Lower lobe of right lung (tissue), 2 donors: Measurements from ENCODE around the gene CS. TPM values are rescaled to one million over a fixed set of nuclear protein-coding genes. Genes with fewer than 3 reads are reported as not detected.
"Not testable (repeated sequence)": the region's sequence is repeated elsewhere in the genome, so short reads cannot be mapped to it uniquely, and the experiment has no call there.

Experiments
- ATAC-seq, 2 donors: fragments of 200-7000 bp; cut with Tn5 transposase; one replicate each; pipeline ENCODE4 v1.9.1; 2020 to 2022; ENCODE audit warnings: mild to moderate bottlenecking in 2 of 2, moderate library complexity in 2 of 2
- DNase-seq: peaks from one replicate; pipeline ENCODE4 v3.0.0-alpha.2; 2020
- H3K27ac ChIP-seq: fragments of 200-600 bp; one replicate; pipeline ENCODE4 v1.8.0; 2022
- H3K27me3 ChIP-seq: fragments of 200-600 bp; one replicate; pipeline ENCODE4 v1.8.0; 2022; ENCODE audit warnings: low read depth
- H3K36me3 ChIP-seq: fragments of 200-600 bp; one replicate; pipeline ENCODE4 v1.8.0; 2022; ENCODE audit warnings: mild to moderate bottlenecking
- H3K4me1 ChIP-seq: fragments of 200-600 bp; one replicate; pipeline ENCODE4 v1.8.0; 2022
- H3K4me3 ChIP-seq: fragments of 200-600 bp; one replicate; pipeline ENCODE4 v1.8.0; 2022; ENCODE audit warnings: mild to moderate bottlenecking
- H3K9me3 ChIP-seq: fragments of 200-600 bp; one replicate; pipeline ENCODE4 v1.8.0; 2022
- intact Hi-C: fragments of 100-400 bp; cut with DNase I; formaldehyde crosslinking; loops from one replicate; pipeline ENCODE4 v1.11.0; 2022
- total RNA-seq: library from RNA; stranded (reverse); fragmentation: NEBNext Ultra II Directional; extraction: Animal tissue kit (Norgen Biotek cat#: 25700); gene quantifications from one replicate; pipeline ENCODE4 v1.2.1, GENCODE V29; 2021
- TF ChIP-seq, protein P1 (sequence below): fragments of 200-600 bp; IDR thresholded peaks from one replicate; pipeline ENCODE4 v1.8.0; 2022; ENCODE audit warnings: antibody characterized with exemption, mild to moderate bottlenecking
- donor health status: DM: no; HTN: yes; CAD: no; lungs with severe emphysema.

The CS gene
- total RNA-seq, 1 donor from 2014 or later: 175 TPM

- no peaks in the 10 kb centered on the region for H3K9me3 ChIP-seq
- peaks cover 24% of the 10 kb centered on the region for H3K4me1 ChIP-seq
- no peaks in the 10 kb centered on the region for H3K27me3 ChIP-seq
- peaks cover 28% of the 10 kb centered on the region for H3K36me3 ChIP-seq
- intact Hi-C loops: no loop called here
- no peak for ATAC-seq
- no peak for DNase-seq
- H3K27ac ChIP-seq: peak overlapping the region; percentile 59
- no peak overlapping the region for H3K4me3 ChIP-seq
- TF ChIP-seq, protein P1, sequence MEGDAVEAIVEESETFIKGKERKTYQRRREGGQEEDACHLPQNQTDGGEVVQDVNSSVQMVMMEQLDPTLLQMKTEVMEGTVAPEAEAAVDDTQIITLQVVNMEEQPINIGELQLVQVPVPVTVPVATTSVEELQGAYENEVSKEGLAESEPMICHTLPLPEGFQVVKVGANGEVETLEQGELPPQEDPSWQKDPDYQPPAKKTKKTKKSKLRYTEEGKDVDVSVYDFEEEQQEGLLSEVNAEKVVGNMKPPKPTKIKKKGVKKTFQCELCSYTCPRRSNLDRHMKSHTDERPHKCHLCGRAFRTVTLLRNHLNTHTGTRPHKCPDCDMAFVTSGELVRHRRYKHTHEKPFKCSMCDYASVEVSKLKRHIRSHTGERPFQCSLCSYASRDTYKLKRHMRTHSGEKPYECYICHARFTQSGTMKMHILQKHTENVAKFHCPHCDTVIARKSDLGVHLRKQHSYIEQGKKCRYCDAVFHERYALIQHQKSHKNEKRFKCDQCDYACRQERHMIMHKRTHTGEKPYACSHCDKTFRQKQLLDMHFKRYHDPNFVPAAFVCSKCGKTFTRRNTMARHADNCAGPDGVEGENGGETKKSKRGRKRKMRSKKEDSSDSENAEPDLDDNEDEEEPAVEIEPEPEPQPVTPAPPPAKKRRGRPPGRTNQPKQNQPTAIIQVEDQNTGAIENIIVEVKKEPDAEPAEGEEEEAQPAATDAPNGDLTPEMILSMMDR: no peak
Measured at GRCh38 chr12:56339158-56339422, 39.0 kb upstream of the CS start.

GRCh38 chr12:56338308-56339157, 38.4 kb upstream of the CS start, which contains the start of gene IL23A:
Gene IL23A, plus strand, starts transcription at chr12:56338884. Its CDS starts 161 bp downstream, at chr12:56339045.
- peaks cover 22% of the 10 kb centered on the region for H3K36me3 ChIP-seq
- H3K27ac ChIP-seq: peak within 1 kb of the TSS; percentile 59
- intact Hi-C loops: no loop called here
- no peak within 1 kb of the TSS for H3K4me3 ChIP-seq
- no peaks in the 10 kb centered on the region for H3K27me3 ChIP-seq
- TF ChIP-seq, protein P1: no peak
- no peak for ATAC-seq
- DNase-seq: no peak
- peaks cover 24% of the 10 kb centered on the region for H3K4me1 ChIP-seq
- no peaks in the 10 kb centered on the region for H3K9me3 ChIP-seq

- intact Hi-C loops: no loop called here
- H3K27ac ChIP-seq: no peak overlapping the region
Measured at GRCh38 chr12:56337753-56338251, 37.7 kb upstream of the CS start.

DNA sequence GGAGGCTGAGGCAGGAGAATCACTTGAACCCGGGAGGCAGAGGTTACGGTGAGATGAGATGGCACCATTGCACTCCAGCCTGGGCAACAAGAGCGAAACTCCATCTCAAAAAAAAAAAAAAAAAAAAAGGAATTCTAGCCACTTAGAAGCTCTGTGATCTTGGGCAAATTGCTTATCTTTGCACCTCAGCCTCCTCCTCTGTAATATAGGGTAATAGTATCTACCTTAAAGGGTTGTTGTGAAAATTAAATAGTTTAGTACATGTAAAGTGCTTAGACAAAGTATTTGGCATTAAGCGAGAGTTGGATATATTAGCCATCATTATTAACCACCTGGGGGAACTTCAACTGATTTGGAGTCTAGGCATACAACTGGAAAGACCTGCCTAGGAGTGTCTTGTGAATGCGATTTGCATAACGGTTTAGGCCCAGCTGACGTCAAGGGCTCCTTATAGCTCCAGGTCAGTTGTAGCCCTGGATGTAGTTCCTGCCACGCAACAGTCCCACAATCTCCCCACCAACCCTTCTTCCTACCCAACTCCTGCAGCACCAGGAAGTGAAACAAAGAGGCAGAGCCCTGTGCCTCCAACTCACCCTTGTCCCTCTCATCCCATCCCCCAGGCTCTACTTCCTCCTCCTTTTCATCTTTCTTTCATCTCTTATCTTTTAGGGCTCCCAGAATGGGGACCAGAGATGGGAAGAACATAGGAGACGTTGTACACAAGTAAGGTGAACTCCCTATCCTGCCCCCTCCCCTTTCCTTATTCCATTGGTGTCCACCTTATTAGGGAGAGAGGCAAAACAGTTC, 36.4 kb upstream of the CS start:
- TF ChIP-seq, protein P1: no peak
- H3K36me3 ChIP-seq: peaks cover 3% of the 10 kb centered on the region
- intact Hi-C loops: no loop called here
- ATAC-seq: peak in 1 of 2 donors; percentile 19
- peak; percentile 58 for DNase-seq
- H3K27ac ChIP-seq: no peak overlapping the region
- no peaks in the 10 kb centered on the region for H3K9me3 ChIP-seq
- H3K4me3 ChIP-seq: no peak overlapping the region
- peaks cover 36% of the 10 kb centered on the region for H3K4me1 ChIP-seq
- H3K27me3 ChIP-seq: no peaks in the 10 kb centered on the region

More at GRCh38 chr12:56337753-56338251, 37.7 kb upstream of the CS start:
- Histone ChIP-seq H3K4me1 (peaks cover 28% of the 10 kb centered on the region), H3K36me3 (peaks cover 15% of the 10 kb centered on the region), H3K9me3 (no peaks in the 10 kb centered on the region), H3K4me3 (no peak overlapping the region), H3K27me3 (no peaks in the 10 kb centered on the region)
- DNase-seq (no peak), ATAC-seq (no peak)
- TF ChIP-seq, protein P1: no peak

DNA sequence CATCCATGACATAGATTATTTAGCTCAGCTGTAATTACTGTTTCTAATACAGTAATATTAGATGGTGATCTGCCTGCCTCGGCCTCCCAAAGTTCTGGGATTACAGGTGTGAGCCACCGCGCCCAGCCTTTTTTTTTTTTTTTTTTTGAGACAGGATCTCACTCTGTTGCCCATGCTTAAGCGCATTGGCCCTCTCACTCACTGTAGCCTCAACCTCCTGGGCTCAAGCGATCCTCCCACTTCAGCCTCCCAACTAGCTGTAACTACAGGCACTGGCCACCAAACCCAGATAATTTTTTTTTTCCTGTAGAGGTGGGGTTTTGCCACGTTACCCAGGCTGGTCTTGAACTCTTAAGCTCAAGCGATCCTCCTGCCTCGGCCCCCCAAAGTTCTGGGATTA, 35.4 kb upstream of the CS start:
- intact Hi-C loops, H3K36me3 ChIP-seq, ATAC-seq, H3K27ac ChIP-seq, DNase-seq, H3K4me3 ChIP-seq, H3K27me3 ChIP-seq, H3K9me3 ChIP-seq: not testable (repeated sequence)
- H3K4me1 ChIP-seq: peaks cover 36% of the 10 kb centered on the region

- intact Hi-C loops: no loop called here
- no peaks in the 10 kb centered on the region for H3K9me3 ChIP-seq
- peak overlapping the region; percentile 94 for H3K27ac ChIP-seq
- no peaks in the 10 kb centered on the region for H3K36me3 ChIP-seq
- no peak for DNase-seq
- TF ChIP-seq, protein P1: no peak
- H3K4me1 ChIP-seq: peaks cover 36% of the 10 kb centered on the region
- peak overlapping the region; percentile 68 for H3K4me3 ChIP-seq
- ATAC-seq: no peak
- H3K27me3 ChIP-seq: no peaks in the 10 kb centered on the region
Measured at GRCh38 chr12:56334490-56334793, 34.3 kb upstream of the CS start.
